Caco-2 (cell line): ENCODE measurements around the gene TBX3. TPM values are rescaled to one million over a fixed set of nuclear protein-coding genes. Genes with fewer than 3 reads are reported as not detected.

ENCODE experiments used
- BruUV-seq: library from RNA; stranded (reverse); fragments of 400-500 nt; replicated peaks from 2 replicates; lab custom pipeline; 2021; lab: Mats Ljungman, UMichigan
- CTCF ChIA-PET: fragments of 300-600 bp; sonication (Branson Sonifier 250); formaldehyde crosslinking; loops from one replicate; lab custom pipeline; 2022; ENCODE audit warnings: antibody characterized with exemption; lab: Charles Lee
- POLR2A ChIA-PET: fragments of 300-600 bp; sonication (Branson Sonifier 250); formaldehyde crosslinking; loops from one replicate; lab custom pipeline; 2022; ENCODE audit warnings: antibody characterized with exemption; lab: Charles Lee
- DNase-seq, 2 experiments: peaks; one replicate each; pipeline versions ENCODE4 v3.0.0 to v3.0.0-alpha.2; 2020 to 2022
- H3K27me3 ChIP-seq: replicated peaks from 2 replicates; pipeline ENCODE4 v1.6.0; 2011; ENCODE audit warnings: low read length; ENCODE audit not compliant: control insufficient read depth, insufficient read depth
- H3K36me3 ChIP-seq: 2 replicates; pipeline ENCODE4 v1.5.1; 2011; ENCODE audit warnings: low read length; ENCODE audit not compliant: control insufficient read depth, insufficient read depth
- H3K4me1 ChIP-seq: fragments of 250-450 bp; sonication (Bioruptor Pico); 2 replicates; pipeline ENCODE4 v1.5.1; 2020; ENCODE audit warnings: mild to moderate bottlenecking
- H3K4me3 ChIP-seq: 2 replicates; pipeline ENCODE4 v1.5.1; 2011; ENCODE audit warnings: low read depth, mild to moderate bottlenecking, control low read depth, low read length
- H3K9me3 ChIP-seq: fragments of 250-450 bp; sonication (Bioruptor Pico); 2 replicates; pipeline ENCODE4 v1.5.1; 2020; ENCODE audit warnings: mild to moderate bottlenecking, moderate library complexity
- H3K27ac Mint-ChIP-seq: one replicate; pipeline ENCODE4 v1.8.0; 2022; ENCODE audit warnings: mixed read lengths; ENCODE audit not compliant: unreplicated experiment
- H3K27me3 Mint-ChIP-seq: one replicate; pipeline ENCODE4 v1.8.0; 2022; ENCODE audit warnings: mixed read lengths; ENCODE audit not compliant: insufficient read depth, unreplicated experiment
- H3K36me3 Mint-ChIP-seq: one replicate; pipeline ENCODE4 v1.8.0; 2022; ENCODE audit warnings: mild to moderate bottlenecking, mixed read lengths; ENCODE audit not compliant: insufficient read depth, unreplicated experiment
- H3K4me1 Mint-ChIP-seq: one replicate; pipeline ENCODE4 v1.8.0; 2022; ENCODE audit warnings: low read depth, mixed read lengths; ENCODE audit not compliant: unreplicated experiment
- H3K4me3 Mint-ChIP-seq: one replicate; pipeline ENCODE4 v1.8.0; 2022; ENCODE audit warnings: mild to moderate bottlenecking, moderate library complexity, mixed read lengths; ENCODE audit not compliant: unreplicated experiment
- H3K9me3 Mint-ChIP-seq: one replicate; pipeline ENCODE4 v1.8.0; 2022; ENCODE audit warnings: mixed read lengths; ENCODE audit not compliant: unreplicated experiment
- CTCF ChIP-seq, 2 experiments: fragments of 200-600 bp in 1 of 2; IDR thresholded peaks; 1 replicate in 1 of 2; 2 replicates in 1 of 2; pipeline versions ENCODE4 v1.5.1 to v1.8.0; 2011 to 2022; ENCODE audit warnings: antibody characterized with exemption in 1 of 2, control low read depth in 1 of 2, inconsistent platforms in 1 of 2, low read depth in 1 of 2, low read length in 1 of 2, mild to moderate bottlenecking in 1 of 2, moderate library complexity in 1 of 2; ENCODE audit not compliant: insufficient read depth in 1 of 2, severe bottlenecking in 1 of 2, unreplicated experiment in 1 of 2
- intact Hi-C: fragments of 100-400 bp; cut with micrococcal nuclease; formaldehyde crosslinking; loops from one replicate; pipeline ENCODE4 v1.10.0; 2022; ENCODE audit not compliant: unreplicated experiment
- total RNA-seq: library from RNA; stranded (reverse); gene quantifications from 2 replicates; pipeline ENCODE4 v1.2.3, GENCODE V29; 2022

TBX3 gene
- total RNA-seq, 1 experiment from 2014 or later, result 47.2 TPM

GRCh38 chr12:114668151-114668885 is 15.7 kb downstream of the TBX3 start:
- H3K4me1 ChIP-seq, result peaks cover 13% of the 10 kb centered on the region
- no peaks in the 10 kb centered on the region for H3K9me3 Mint-ChIP-seq
- DNase-seq, result peak; percentile 93 to 95
- peaks cover 4% of the 10 kb centered on the region; the same call in 1 of the 2 replicates for H3K36me3 ChIP-seq
- no TSS peak for BruUV-seq
- no peaks in the 10 kb centered on the region for H3K4me1 Mint-ChIP-seq
- TF ChIP-seq CTCF (IDR thresholded peaks at IDR 0.05; ENCODE audit: insufficient read depth in 1 of 2, low read depth in 1 of 2, low read length in 1 of 2, severe bottlenecking in 1 of 2, unreplicated experiment in 1 of 2), result peak; percentile 59 to 76
- H3K4me3 ChIP-seq, result peak overlapping the region; percentile 32
- CTCF ChIA-PET, result interaction anchor here (0.5 to 2.0 kb wide), 9 partner anchors 16 to 789 kb away, joined by 3 to 11 read pairs (median 3); partner anchors contain the start of gene TBX3
- H3K27ac Mint-ChIP-seq, result peak overlapping the region; percentile 79
- intact Hi-C loops, result loop anchor here (1.0 to 10.0 kb wide), 6 partner anchors 102 to 1104 kb away; no protein-coding TSS in a partner anchor
- no peaks in the 10 kb centered on the region for H3K9me3 ChIP-seq
- peaks cover 32% of the 10 kb centered on the region for H3K36me3 Mint-ChIP-seq
- no peaks in the 10 kb centered on the region for H3K27me3 Mint-ChIP-seq
- peak overlapping the region; percentile 74 for H3K4me3 Mint-ChIP-seq
- POLR2A ChIA-PET, result interaction anchor here (0.6 to 2.6 kb wide), 2 partner anchors 16 to 43 kb away, joined by 10 to 17 read pairs; partner anchors contain the start of gene TBX3
- H3K27me3 ChIP-seq, result no peaks in the 10 kb centered on the region

- H3K4me1 ChIP-seq, result peaks cover 16% of the 10 kb centered on the region
- H3K4me3 ChIP-seq, result peak overlapping the region; percentile 32
- TF ChIP-seq CTCF (IDR thresholded peaks at IDR 0.05; ENCODE audit: insufficient read depth in 1 of 2, low read depth in 1 of 2, low read length in 1 of 2, severe bottlenecking in 1 of 2, unreplicated experiment in 1 of 2), result no peak
- BruUV-seq, result no TSS peak
- ChIA-PET CTCF (interaction anchor here (0.6 to 2.0 kb wide), 4 partner anchors 16 to 631 kb away, joined by 3 to 11 read pairs (median 4); partner anchors contain the start of gene TBX3), POLR2A (no interaction called here)
- Mint-ChIP-seq H3K4me3 (peak overlapping the region; percentile 74), H3K36me3 (peaks cover 26% of the 10 kb centered on the region), H3K9me3 (no peaks in the 10 kb centered on the region), H3K27me3 (no peaks in the 10 kb centered on the region), H3K4me1 (peaks cover 4% of the 10 kb centered on the region), H3K27ac (peak overlapping the region; percentile 79)
- no peaks in the 10 kb centered on the region for H3K27me3 ChIP-seq
- intact Hi-C loops, result loop anchor here (1.0 to 10.0 kb wide), 6 partner anchors 103 to 1105 kb away; no protein-coding TSS in a partner anchor
- no peak for DNase-seq
- H3K36me3 ChIP-seq, result peaks cover 1% of the 10 kb centered on the region; the same call in 1 of the 2 replicates
- no peaks in the 10 kb centered on the region for H3K9me3 ChIP-seq
These were observed 16.3 kb downstream of the TBX3 start for GRCh38 chr12:114667669-114668150.
